ENCODE measurements around the gene PGM3. TPM values are rescaled to one million over a fixed set of nuclear protein-coding genes. Genes with fewer than 3 reads are reported as not detected.
A peak's percentile ranks its signal among the peaks of the same experiment; 100 is the strongest.

The PGM3 gene
- polyA plus RNA-seq, 1 of the 3 experiments (the other 2 are of a cell fraction), result 24.2 TPM

DNA sequence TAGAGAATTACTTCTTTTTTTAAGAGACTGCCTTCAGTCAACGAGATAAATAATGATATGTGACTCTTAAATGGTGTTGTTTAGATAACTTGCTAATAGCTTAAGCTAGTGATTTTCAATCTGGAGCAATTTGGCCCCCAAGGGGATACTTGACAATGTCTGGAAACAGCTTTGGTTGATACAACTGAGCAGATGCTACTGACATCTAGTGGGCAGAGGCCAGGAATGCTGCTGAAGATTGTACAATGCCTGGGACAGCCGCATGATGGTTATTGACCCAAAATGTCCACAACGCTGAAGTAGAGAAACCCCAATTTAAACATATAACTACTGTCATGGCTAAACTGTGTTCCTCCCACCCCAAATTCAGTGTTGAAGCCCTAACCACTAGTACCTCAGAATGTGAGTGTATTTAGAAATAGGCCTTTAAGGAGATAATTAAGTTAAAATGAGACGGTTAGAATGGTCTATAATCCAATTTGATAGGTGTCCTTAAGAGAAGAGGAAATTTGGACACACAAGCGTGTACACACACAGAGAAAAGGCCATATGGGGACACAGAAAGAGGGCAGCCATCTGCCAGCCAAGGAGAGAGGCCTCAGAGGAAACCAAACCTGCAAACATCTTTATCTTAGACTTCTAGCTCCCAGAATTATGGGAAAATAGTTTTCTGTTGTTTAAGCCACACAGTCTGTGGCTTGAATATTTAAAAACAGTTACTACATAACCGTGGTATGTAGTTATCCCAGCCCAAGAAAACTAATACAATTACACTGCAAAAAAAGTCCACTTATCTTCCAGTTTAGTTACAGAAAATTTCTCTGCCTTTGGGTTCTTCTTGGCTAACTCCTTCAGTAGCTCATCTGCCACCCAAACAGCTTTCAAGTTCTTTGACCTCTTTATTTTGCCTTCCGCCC, 22.3 kb upstream of the PGM3 start:
- CTCF ChIA-PET, result interaction anchor here (0.6 to 13.0 kb wide), 41 partner anchors 8 to 1099 kb away, joined by 3 to 328 read pairs (median 3); partner anchors contain the start of genes DOP1A, PGM3, PRSS35 and RWDD2A
- H3K79me2 ChIP-seq (ENCODE audit: insufficient read depth), result no peaks in the 10 kb centered on the region
- POLR2A ChIA-PET, result interaction anchor here (0.7 to 1.7 kb wide), 2 partner anchors 148 to 150 kb away, joined by 5 to 8 read pairs; partner anchors contain the start of genes DOP1A and UBE3D
- no peaks in the 10 kb centered on the region for H3K9me3 ChIP-seq
- H3K9ac ChIP-seq, result peak overlapping the region; percentile 27; the same call in 1 of the 2 replicates
- no peaks in the 10 kb centered on the region for H3F3A ChIP-seq (replicated peaks; ENCODE audit: insufficient read depth)
- H3K36me3 ChIP-seq (replicated peaks in 1 of 2; ENCODE audit: control insufficient read depth in 1 of 2, insufficient read depth in 2 of 2, low read length in 1 of 2), result peaks cover 3 to 5% of the 10 kb centered on the region in 2 experiments
- H3K4me1 ChIP-seq (ENCODE audit: control insufficient read depth in 1 of 2, insufficient read depth in 2 of 2, low read depth in 1 of 2, low read length in 1 of 2), result peaks cover 6 to 9% of the 10 kb centered on the region in 2 experiments; a peak in 3 of 4 replicates
- peak overlapping the region; percentile 64 to 72 for H3K27ac ChIP-seq (ENCODE audit: low read depth in 2 of 2, low read length in 1 of 2)
- no peaks in the 10 kb centered on the region for H3K9me2 ChIP-seq
- H3K4me3 ChIP-seq (ENCODE audit: low read depth in 2 of 2, low read length in 1 of 2), result peak overlapping the region in 1 of 2 experiments; percentile 16; a peak in 1 of 4 replicates
- H3K27me3 ChIP-seq (ENCODE audit: insufficient read depth), result no peaks in the 10 kb centered on the region
- H2AFZ ChIP-seq (ENCODE audit: low read depth), result peak overlapping the region; percentile 52; the same call in 1 of the 2 replicates
- WGBS (ENCODE audit: low lambda C conversion rate), result 25% methylated on average over 7 of the region's 7 CpGs
- peak overlapping the region; percentile 24; the same call in 1 of the 2 replicates for H3K4me2 ChIP-seq
- H4K20me1 ChIP-seq (ENCODE audit: insufficient read depth), result no peaks in the 10 kb centered on the region
- peak; percentile 51 for DNase-seq
- no peak for TF ChIP-seq TEAD4 (IDR thresholded peaks at IDR 0.05; ENCODE audit: borderline replicate concordance, insufficient read depth)
- TF ChIP-seq, protein P1, sequence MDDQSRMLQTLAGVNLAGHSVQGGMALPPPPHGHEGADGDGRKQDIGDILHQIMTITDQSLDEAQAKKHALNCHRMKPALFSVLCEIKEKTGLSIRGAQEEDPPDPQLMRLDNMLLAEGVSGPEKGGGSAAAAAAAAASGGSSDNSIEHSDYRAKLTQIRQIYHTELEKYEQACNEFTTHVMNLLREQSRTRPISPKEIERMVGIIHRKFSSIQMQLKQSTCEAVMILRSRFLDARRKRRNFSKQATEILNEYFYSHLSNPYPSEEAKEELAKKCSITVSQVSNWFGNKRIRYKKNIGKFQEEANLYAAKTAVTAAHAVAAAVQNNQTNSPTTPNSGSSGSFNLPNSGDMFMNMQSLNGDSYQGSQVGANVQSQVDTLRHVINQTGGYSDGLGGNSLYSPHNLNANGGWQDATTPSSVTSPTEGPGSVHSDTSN (IDR thresholded peaks at IDR 0.05), result no peak
- TF ChIP-seq MXI1 (IDR thresholded peaks at IDR 0.05; ENCODE audit: low read depth, low read length), result 0 out of 2 replicates have a peak, but pooled peaks have one; percentile 46
- TF ChIP-seq YY1 (IDR thresholded peaks at IDR 0.05; ENCODE audit: low read depth), result 0 out of 2 replicates have a peak, but pooled peaks have one; percentile 29
- no peak for TF ChIP-seq EP300 (IDR thresholded peaks at IDR 0.05; ENCODE audit: borderline replicate concordance in 1 of 2, low read depth in 1 of 2, low read length in 1 of 2)
- no peak for TF ChIP-seq NFIC (IDR thresholded peaks at IDR 0.05; ENCODE audit: borderline replicate concordance)
- no peak for TF ChIP-seq NRF1 (IDR thresholded peaks at IDR 0.05; ENCODE audit: low read depth, low read length)
- no peak for TF ChIP-seq MEF2A (IDR thresholded peaks at IDR 0.05; ENCODE audit: borderline replicate concordance, low read depth)
- TF ChIP-seq ELF1 (IDR thresholded peaks at IDR 0.05), result no peak
- 0 out of 2 replicates have a peak, but pooled peaks have one; percentile 34 for TF ChIP-seq SIN3A (IDR thresholded peaks at IDR 0.05; ENCODE audit: borderline replicate concordance, low read depth, low read length)
- TF ChIP-seq CHD2 (IDR thresholded peaks at IDR 0.05; ENCODE audit: low read length, partially characterized antibody), result peak; percentile 62
- no peak for TF ChIP-seq RFX5 (IDR thresholded peaks at IDR 0.05; ENCODE audit: low read length)
- TF ChIP-seq, protein P2, sequence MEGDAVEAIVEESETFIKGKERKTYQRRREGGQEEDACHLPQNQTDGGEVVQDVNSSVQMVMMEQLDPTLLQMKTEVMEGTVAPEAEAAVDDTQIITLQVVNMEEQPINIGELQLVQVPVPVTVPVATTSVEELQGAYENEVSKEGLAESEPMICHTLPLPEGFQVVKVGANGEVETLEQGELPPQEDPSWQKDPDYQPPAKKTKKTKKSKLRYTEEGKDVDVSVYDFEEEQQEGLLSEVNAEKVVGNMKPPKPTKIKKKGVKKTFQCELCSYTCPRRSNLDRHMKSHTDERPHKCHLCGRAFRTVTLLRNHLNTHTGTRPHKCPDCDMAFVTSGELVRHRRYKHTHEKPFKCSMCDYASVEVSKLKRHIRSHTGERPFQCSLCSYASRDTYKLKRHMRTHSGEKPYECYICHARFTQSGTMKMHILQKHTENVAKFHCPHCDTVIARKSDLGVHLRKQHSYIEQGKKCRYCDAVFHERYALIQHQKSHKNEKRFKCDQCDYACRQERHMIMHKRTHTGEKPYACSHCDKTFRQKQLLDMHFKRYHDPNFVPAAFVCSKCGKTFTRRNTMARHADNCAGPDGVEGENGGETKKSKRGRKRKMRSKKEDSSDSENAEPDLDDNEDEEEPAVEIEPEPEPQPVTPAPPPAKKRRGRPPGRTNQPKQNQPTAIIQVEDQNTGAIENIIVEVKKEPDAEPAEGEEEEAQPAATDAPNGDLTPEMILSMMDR (IDR thresholded peaks at IDR 0.05), result peak; percentile 95
- TF ChIP-seq, protein P3, sequence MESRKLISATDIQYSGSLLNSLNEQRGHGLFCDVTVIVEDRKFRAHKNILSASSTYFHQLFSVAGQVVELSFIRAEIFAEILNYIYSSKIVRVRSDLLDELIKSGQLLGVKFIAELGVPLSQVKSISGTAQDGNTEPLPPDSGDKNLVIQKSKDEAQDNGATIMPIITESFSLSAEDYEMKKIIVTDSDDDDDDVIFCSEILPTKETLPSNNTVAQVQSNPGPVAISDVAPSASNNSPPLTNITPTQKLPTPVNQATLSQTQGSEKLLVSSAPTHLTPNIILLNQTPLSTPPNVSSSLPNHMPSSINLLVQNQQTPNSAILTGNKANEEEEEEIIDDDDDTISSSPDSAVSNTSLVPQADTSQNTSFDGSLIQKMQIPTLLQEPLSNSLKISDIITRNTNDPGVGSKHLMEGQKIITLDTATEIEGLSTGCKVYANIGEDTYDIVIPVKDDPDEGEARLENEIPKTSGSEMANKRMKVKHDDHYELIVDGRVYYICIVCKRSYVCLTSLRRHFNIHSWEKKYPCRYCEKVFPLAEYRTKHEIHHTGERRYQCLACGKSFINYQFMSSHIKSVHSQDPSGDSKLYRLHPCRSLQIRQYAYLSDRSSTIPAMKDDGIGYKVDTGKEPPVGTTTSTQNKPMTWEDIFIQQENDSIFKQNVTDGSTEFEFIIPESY (IDR thresholded peaks at IDR 0.05; ENCODE audit: borderline replicate concordance, low read depth), result no peak
- no peak for TF ChIP-seq FOXM1 (IDR thresholded peaks at IDR 0.05; ENCODE audit: low read depth)
- TF ChIP-seq SMC3 (IDR thresholded peaks at IDR 0.05; ENCODE audit: low read depth, low read length), result peak; percentile 89
- no peak for TF ChIP-seq TCF12 (IDR thresholded peaks at IDR 0.05)
- TF ChIP-seq RAD21 (IDR thresholded peaks at IDR 0.05; ENCODE audit: low read length), result peak; percentile 88
- peak; percentile 71 for TF ChIP-seq RCOR1 (IDR thresholded peaks at IDR 0.05; ENCODE audit: low read length)
- TF ChIP-seq, protein P4, sequence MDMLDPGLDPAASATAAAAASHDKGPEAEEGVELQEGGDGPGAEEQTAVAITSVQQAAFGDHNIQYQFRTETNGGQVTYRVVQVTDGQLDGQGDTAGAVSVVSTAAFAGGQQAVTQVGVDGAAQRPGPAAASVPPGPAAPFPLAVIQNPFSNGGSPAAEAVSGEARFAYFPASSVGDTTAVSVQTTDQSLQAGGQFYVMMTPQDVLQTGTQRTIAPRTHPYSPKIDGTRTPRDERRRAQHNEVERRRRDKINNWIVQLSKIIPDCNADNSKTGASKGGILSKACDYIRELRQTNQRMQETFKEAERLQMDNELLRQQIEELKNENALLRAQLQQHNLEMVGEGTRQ (IDR thresholded peaks at IDR 0.05; ENCODE audit: borderline replicate concordance, low read depth, low read length), result no peak
- TF ChIP-seq POLR2AphosphoS5 (IDR thresholded peaks at IDR 0.05; ENCODE audit: low read depth, low read length), result no peak
- TF ChIP-seq, protein P5, sequence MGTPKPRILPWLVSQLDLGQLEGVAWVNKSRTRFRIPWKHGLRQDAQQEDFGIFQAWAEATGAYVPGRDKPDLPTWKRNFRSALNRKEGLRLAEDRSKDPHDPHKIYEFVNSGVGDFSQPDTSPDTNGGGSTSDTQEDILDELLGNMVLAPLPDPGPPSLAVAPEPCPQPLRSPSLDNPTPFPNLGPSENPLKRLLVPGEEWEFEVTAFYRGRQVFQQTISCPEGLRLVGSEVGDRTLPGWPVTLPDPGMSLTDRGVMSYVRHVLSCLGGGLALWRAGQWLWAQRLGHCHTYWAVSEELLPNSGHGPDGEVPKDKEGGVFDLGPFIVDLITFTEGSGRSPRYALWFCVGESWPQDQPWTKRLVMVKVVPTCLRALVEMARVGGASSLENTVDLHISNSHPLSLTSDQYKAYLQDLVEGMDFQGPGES (IDR thresholded peaks at IDR 0.05; ENCODE audit: low read depth, low read length), result no peak
